Measurements from ENCODE around the gene ANKRD33. TPM values are rescaled to one million over a fixed set of nuclear protein-coding genes. Genes with fewer than 3 reads are reported as not detected.
A peak's percentile ranks its signal among the peaks of the same experiment; 100 is the strongest.

The ANKRD33 gene
- total and polyA plus RNA-seq, 2 of the 13 experiments (the other 11 are each of a cell fraction or from before 2014, with no cell fraction given): 0.04 TPM; not detected in 1

- TF ChIP-seq PRDM10 (CRISPR knock-in tag; IDR thresholded peaks at IDR 0.05; ENCODE audit: low read depth) (no peak), STAT6 (CRISPR knock-in tag; IDR thresholded peaks at IDR 0.05; ENCODE audit: borderline replicate concordance) (no peak)
These were observed 24.5 kb upstream of the ANKRD33 start (continued) for GRCh38 chr12:51863363-51863932.

GRCh38 chr12:51863933-51864832 lies 23.7 kb upstream of the ANKRD33 start:
- in situ Hi-C loops (cut with HindIII; ENCODE audit: extremely low pct_ligation_motif_present, low pct_unique_long_range_greater_than_20kb): no loop called here
- 68% methylated on average over 12 of the region's 53 CpGs for WGBS (ENCODE audit: low lambda C conversion rate)
- ChIA-PET POLR2A (interaction anchor here (0.9 to 3.0 kb wide), 4 partner anchors 8 to 19 kb away, joined by 3 to 14 read pairs (median 3); partner anchors contain the start of gene FIGNL2), CTCF (ENCODE audit: low intra/inter-chr PET ratio, low total read pairs) (no interaction called here)
- ATAC-seq (peak; percentile 82), FAIRE-seq (no peak), DNase-seq (ENCODE audit: low spot score) (peak; percentile 35)
- Histone ChIP-seq H3K4me2 (ENCODE audit: low read depth, low read length) (peak overlapping the region; percentile 80), H3K4me1 (ENCODE audit: insufficient read depth, low read length) (peaks cover 63% of the 10 kb centered on the region), H2AFZ (ENCODE audit: low read length) (no peak overlapping the region), H4K20me1 (ENCODE audit: insufficient read depth, low read length) (no peaks in the 10 kb centered on the region), H3K36me3 (replicated peaks in 1 of 2; ENCODE audit: control insufficient read depth in 1 of 2, insufficient read depth in 2 of 2, low read length in 2 of 2) (no peaks in the 10 kb centered on the region), H3K79me2 (ENCODE audit: insufficient read depth, low read length) (no peaks in the 10 kb centered on the region), H3K9ac (ENCODE audit: insufficient read depth, low read depth, low read length) (no peak overlapping the region), H3K27me3 (ENCODE audit: control insufficient read depth in 1 of 2, insufficient read depth in 2 of 2, low read length in 2 of 2) (peaks cover 10 to 25% of the 10 kb centered on the region in 2 experiments; a peak in 3 of 5 replicates), H3K27ac (ENCODE audit: extremely low read length, insufficient read depth, low read length) (no peak overlapping the region), H3K9me3 (ENCODE audit: low read length) (no peaks in the 10 kb centered on the region), H3K4me3 (replicated peaks in 1 of 3; ENCODE audit: insufficient read depth in 1 of 3, low read depth in 2 of 3, low read length in 3 of 3) (peak overlapping the region; percentile 32 to 62 (median 52); a peak in 5 of 6 replicates)
- intact Hi-C loops (cut with micrococcal nuclease; ENCODE audit: unreplicated experiment): no loop called here
- no TSS peak for BruUV-seq (replicated peaks)
- TF ChIP-seq, protein P1, sequence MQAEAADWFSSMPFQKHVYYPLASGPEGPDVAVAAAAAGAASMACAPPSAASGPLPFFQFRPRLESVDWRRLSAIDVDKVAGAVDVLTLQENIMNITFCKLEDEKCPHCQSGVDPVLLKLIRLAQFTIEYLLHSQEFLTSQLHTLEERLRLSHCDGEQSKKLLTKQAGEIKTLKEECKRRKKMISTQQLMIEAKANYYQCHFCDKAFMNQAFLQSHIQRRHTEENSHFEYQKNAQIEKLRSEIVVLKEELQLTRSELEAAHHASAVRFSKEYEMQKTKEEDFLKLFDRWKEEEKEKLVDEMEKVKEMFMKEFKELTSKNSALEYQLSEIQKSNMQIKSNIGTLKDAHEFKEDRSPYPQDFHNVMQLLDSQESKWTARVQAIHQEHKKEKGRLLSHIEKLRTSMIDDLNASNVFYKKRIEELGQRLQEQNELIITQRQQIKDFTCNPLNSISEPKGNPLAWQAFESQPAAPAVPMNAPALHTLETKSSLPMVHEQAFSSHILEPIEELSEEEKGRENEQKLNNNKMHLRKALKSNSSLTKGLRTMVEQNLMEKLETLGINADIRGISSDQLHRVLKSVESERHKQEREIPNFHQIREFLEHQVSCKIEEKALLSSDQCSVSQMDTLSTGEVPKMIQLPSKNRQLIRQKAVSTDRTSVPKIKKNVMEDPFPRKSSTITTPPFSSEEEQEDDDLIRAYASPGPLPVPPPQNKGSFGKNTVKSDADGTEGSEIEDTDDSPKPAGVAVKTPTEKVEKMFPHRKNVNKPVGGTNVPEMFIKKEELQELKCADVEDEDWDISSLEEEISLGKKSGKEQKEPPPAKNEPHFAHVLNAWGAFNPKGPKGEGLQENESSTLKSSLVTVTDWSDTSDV (CRISPR knock-in tag; IDR thresholded peaks at IDR 0.05): no peak
- TF ChIP-seq ZBTB7B (CRISPR knock-in tag; IDR thresholded peaks at IDR 0.05): 0 out of 2 replicates have a peak, but pooled peaks have one; percentile 3
- TF ChIP-seq ZNF546 (CRISPR knock-in tag; conservative IDR thresholded peaks at IDR 0.05): no peak
- TF ChIP-seq MIER3 (CRISPR knock-in tag; IDR thresholded peaks at IDR 0.05; ENCODE audit: borderline replicate concordance): no peak
- TF ChIP-seq NR2C2 (CRISPR knock-in tag; IDR thresholded peaks at IDR 0.05; ENCODE audit: borderline replicate concordance): 0 out of 2 replicates have a peak, but pooled peaks have one; percentile 38
- peak; percentile 84 for TF ChIP-seq ARNTL (CRISPR knock-in tag; IDR thresholded peaks at IDR 0.05)
